Endometrium (tissue), 2 donors: ENCODE results near the gene CSRNP2.
"Not testable (repeated sequence)": the region's sequence is repeated elsewhere in the genome, so short reads cannot be mapped to it uniquely, and the experiment has no call there.

Experiments
- FAIRE-seq: peaks from 2 replicates; lab custom pipeline; 2012; peaks lifted over from hg19 to GRCh38; lab: Jason Lieb, UNC
- donor health status: control.
- donor health status: control.

The CSRNP2 gene

DNA sequence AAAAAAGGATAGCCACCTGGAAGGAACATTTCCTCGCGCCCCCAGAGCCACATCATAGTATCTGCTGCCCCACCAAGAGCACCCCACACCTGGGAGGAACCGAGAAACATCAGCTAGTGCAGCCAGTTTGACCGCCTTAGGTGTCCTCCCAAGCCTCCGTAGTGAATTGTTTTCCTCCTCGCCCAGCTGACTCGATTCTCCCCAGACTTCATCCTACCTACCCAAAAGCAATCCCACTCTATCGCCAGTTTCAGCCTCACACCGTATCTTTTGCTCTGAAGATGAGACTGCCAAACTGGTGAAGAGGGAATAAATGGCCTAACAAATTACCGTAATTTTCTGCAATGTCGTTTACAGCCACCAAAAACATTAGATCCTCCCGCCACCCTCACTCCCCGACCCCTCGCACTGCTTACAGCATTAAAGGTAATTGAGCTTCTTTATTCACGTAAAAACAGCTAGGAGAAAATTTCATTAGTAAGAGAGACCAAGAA is 56.0 kb downstream of the CSRNP2 start:
- FAIRE-seq, result no peak

DNA sequence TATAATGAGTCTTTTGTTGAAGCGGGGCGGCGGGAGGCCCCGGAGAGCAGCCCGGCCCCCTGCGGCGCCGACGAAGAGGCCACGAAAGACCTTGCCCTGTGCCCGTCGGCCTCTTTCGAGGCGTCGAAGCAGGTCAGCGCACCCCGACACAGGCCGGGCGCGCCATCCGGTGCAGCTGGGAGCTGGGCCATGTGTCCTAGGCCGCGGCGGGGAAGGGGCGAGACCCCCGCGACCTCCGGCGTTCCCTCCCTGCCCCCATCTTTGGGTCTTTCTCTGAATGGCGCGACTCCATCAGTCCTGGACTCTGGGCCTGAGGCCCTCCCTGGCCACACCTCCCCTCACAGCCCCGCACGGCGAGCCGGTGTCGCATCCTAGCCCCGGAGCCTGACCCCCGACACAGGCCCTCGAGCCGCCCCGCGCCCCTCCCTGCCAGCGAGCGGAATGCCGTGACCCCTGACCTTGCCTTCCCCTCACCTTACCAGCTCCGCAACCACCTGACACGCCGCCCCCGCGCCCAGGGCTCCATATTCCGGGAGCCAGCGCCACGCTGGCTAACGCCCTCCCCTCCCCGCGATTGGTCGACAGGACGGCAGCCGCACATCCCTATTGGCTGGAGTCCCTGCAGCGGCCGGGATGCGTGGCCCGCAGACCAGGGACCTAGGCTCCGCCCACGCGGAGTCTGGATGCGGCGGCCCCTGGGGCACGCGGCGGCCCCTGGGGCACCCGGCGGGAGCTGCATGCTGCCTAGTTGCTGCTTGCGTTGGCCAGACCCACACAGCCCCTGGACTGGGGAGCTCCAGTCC is 57.4 kb downstream of the CSRNP2 start, which contains the start of gene SLC11A2:
Gene SLC11A2, minus strand, starts transcription at position 549 of the 803 bp plus-strand sequence. CDS start 15,656 bp downstream, outside the sequence.
- no peak for FAIRE-seq

DNA sequence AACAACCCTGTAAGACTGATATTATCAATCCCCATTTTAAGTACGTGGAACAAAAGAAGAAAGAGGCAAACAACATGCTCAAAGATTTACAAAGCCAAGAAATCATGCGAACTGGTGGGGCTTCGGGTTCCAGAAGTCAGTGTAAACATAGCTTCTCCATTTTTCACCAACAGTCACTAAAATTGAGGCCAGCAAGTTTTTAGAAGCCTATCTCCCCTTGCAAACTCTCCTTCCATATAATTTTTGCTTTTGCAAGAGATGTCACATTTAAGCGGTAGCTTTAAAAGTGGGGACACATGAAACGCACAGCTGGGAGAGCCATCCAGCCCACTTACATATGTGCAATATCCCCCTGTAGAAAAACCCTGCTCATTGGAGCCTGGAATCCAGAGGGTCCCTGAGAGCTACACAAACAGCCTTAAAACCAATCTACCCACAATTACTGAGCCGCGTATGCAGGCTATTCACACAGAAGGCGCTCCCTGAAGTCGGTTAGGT is 58.0 kb downstream of the CSRNP2 start:
- no peak for FAIRE-seq

DNA sequence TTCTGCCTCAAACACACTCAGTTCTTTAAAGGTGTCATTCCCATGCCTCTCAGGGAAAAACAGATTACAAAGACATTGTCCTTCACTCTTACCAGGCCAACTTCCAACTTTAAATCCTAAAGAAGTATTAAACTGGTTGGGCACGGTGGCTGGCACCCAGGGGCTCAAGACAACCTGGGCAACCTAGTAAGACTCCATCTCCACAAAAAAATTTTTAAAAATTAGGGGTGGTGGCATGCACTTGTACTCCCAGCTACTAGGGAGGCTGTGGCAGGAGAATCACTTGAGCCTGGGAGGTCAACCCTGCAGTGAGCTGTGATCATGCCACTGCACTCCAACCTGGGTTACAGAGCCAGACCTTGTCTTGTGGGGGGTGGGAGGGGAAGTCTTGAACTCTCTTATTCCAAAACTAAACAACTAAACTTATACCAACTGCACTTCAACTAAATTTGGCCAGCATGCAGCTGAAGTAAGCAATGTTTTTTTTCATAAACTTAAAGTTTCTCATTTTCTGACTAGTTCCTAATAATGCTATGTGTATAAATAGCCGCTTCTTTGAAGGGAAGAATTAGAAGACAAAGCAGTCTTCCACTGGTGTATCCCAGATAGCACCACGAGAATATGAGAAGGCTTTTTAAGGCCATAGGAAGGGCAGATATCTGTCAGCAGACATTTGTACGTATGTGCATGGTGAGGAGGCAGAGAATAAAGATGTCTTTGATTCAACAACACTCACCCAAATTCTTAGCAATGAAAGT is 59.6 kb downstream of the CSRNP2 start:
- FAIRE-seq, result no peak

DNA sequence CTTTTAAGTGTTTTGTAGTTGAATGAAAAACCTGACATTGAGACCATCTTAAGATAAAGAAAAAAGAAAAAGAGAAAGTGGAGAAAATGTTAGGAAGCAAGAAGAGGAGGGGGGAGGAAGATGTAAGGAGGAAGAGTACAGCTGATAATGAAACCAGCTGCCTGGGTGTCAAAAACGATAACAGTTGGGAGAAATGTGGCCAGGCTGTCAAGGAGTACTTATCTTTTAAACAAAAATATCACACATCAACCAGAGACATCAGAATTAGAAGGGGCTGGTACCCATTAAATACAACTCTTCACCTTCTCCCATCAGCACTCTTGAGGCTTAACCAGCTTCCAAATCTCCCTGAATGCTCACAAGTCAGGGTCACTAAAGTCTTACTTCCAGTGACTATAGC is 61.7 kb downstream of the CSRNP2 start:
- FAIRE-seq, result no peak

DNA sequence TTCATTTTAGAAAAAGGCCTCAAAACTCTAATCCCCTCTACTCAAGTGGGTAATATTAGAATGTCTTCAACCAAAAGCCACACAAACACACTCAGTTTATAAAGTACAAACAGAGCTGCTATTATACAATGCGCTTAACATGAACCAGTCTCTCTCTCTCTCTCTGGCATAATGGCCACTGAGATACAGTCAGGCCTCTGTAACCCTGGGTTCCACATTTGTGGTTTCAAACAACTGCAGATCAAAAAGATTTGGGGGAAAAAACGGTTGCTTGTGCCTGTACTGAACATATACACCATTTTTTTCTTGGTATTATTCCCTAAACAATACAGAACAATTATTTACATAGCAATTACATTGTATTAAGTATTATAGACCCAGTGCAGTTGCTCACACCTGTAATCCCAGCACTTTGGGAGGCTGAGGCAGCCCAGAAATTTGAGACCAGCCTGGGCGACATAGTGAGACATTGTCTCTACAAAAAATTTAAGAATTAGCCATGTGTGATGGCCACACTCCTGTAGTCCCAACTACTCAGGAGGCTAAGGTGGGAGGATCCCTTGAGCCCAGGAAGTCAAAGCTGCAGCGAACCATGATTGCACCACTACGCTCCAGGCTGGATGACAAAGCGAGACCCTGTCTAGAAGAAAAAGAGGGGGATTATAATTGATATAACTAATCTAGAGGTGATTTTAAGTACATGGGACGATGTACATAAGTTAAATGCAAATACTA is 62.8 kb downstream of the CSRNP2 start:
- no peak for FAIRE-seq

DNA sequence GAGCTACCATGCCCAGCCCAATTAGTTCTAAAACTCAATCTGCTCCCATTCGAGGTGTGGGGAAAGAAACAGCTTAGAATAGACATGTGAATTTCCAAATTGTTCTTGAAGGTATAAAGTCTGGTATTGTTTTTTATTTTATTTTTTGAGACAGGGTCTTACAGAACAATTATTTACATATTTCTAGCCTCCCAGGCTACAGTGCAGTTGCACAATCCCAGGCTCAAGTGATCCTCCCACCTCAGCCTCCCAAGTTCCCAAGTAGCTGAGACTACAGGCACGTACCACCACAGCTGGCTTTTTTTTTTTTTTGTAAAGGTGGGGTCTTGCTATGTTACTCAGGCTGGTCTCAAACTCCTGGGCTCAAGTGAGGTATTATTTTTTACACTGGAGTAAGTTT is 63.5 kb downstream of the CSRNP2 start:
- no peak for FAIRE-seq

DNA sequence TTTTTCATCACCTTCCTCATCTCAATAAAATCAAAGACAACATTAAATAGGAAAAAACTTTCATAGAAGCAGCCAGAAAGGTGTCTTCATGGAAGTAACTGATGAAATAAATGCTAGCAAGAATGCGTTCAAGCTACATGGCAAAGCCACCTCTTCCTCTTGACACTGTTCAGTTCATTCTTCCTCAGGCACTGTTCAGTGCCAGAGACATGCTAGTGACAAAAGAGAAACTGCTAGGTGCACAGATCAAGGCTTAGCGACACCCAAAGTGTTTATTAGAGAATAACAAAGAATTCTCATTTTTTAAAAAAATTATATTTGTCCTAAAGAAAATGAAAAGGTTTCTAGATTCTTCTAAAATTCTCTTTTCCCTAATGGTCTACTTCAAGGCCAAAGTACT is 64.4 kb downstream of the CSRNP2 start:
- FAIRE-seq, result no peak

DNA sequence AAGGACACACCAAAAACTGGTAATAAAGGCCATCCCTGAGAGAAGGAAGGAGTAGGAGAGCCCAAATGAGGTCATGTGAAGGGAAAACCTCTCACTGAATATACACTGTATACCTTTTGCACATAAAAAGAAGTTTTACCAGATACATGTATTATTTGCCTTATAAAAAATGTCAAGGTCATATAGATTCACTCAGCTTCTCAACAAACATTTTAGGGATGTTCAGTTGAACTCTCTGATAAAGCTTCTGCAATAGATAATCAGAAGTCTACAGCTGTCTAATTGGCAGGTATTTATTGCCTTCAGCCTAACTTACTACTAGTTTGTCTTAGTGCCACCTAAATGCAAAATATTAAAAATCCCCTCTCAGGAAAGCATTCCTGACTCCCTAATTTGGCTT is 65.9 kb downstream of the CSRNP2 start:
- FAIRE-seq, result no peak

DNA sequence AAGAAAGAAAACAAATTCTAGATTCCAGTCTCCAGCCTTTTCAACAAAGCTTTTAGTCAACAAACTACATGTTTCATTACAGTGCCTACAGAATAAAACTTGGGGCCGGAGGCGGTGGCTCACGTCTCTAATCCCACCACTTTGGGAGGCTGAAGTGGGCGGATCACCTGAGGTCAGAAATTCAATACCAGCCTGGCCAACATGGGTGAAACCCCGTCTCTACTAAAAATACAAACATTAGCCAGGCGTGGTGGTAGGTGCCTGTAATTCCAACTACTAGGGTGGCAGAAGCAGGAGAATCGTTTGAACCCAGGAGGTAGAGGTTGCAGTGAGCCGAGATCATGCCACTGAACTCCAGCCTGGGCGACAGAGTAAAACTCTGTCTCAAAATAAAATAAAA is 68.9 kb downstream of the CSRNP2 start:
- FAIRE-seq, result not testable (repeated sequence)

DNA sequence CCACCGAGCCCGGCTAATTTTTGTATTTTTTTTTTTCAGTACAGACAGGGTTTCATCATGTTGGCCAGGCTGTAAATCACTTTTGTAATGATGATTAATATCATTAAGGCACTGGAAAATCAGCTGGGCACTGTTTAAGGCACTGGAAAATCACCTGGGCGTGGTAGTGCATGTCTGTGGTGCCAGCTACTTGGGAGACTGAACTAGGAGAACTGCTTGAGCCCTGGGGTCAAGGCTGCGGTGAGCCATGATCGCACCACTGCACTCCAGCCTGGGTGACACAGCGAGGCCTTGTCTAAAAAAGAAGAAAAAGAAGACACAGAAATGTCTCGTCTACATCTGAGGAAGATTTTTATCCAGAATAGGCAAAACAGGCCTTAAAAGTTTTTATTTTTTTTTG is 70.0 kb downstream of the CSRNP2 start:
- no peak for FAIRE-seq

DNA sequence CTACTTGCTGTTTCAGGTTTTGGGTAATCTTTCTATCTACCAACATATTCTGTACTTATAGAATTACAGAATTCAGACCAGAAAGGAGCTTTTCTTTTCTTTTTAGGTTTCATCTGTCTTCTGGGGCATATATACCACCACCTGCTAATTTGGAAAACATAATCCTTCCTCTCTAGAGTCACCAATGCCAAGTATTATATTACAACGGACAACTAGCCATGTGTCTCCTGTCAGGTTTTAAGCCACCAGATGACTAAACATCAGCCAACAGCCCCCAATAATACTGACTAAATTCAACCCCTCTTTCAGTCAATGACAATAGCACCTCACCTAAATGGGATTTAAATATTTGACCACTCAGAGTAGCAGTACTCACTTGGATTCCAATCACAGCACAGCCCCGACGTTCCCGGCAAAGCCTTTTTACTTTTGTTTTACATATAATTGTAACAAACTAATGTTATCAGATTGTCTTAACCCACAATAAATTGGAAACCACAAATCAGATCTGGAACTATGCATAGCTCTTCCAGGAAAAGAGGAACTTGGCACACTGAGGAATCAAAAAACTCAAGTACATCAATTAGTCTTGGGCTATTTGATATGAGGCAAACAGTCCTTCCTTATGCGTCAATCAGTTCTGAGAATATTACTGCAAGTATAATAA is 70.7 kb downstream of the CSRNP2 start:
- no peak for FAIRE-seq

DNA sequence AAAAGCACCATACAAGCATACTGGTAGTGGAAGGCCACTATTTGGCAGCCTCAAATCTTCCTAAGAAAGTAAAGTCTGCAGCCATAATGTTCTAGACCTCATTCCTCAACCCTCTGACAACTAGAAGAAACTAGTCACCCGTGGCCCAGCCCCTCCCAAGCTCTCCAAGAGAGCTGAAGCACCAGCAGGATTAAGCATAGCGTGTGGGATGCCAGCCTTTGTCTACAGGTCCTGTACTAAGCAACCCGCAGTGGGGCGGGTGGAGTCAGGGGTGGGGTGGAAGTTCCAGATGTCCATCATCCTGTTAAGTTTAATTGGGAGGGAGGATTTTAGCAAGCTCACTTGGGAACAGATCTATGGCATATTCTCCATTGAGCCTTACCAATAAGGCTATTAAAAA is 71.4 kb downstream of the CSRNP2 start:
- FAIRE-seq, result no peak
